Breast epithelium (tissue), 4 donors: Measurements from ENCODE around the gene CLEC9A. TPM values are rescaled to one million over a fixed set of nuclear protein-coding genes. Genes with fewer than 3 reads are reported as not detected.

Experiments
- DNase-seq, 2 donors: peaks; one replicate each; pipeline ENCODE4 v3.0.0-alpha.2; 2019; ENCODE audit warnings: low spot score in 2 of 2
- H3K27ac ChIP-seq, 2 donors: fragments of 200-600 bp; sonication (generic) in 1 of 2; one replicate each; pipeline ENCODE4 v1.5.1; 2016 to 2019; ENCODE audit warnings: mild to moderate bottlenecking in 1 of 2
- H3K27me3 ChIP-seq, 2 donors: fragments of 200-600 bp; sonication (generic) in 1 of 2; one replicate each; pipeline versions ENCODE4 v1.5.1 to v1.6.0; 2017 to 2019; ENCODE audit warnings: control low read depth in 1 of 2, mild to moderate bottlenecking in 1 of 2
- H3K36me3 ChIP-seq: fragments of 200-600 bp; one replicate; pipeline ENCODE4 v1.5.1; 2019
- H3K4me1 ChIP-seq, 2 donors: fragments of 200-600 bp; sonication (generic); one replicate each; pipeline ENCODE4 v1.5.1; 2016 to 2019; ENCODE audit warnings: control low read depth in 1 of 2
- H3K4me3 ChIP-seq, 3 donors: fragments of 200-600 bp; sonication (generic); 1 replicate in 2 of 3; 2 replicates in 1 of 3; pipeline ENCODE4 v1.5.1; 2016 to 2019; ENCODE audit warnings: mild to moderate bottlenecking in 3 of 3, moderate library complexity in 2 of 3
- H3K9me3 ChIP-seq, 2 donors: fragments of 200-600 bp; sonication (generic) in 1 of 2; one replicate each; pipeline ENCODE4 v1.5.1; 2016 to 2019; ENCODE audit warnings: control low read depth in 1 of 2
- POLR2A ChIP-seq: fragments of 450-650 bp; IDR thresholded peaks from one replicate; pipeline ENCODE4 v1.6.1; 2016; ENCODE audit warnings: antibody characterized with exemption, mild to moderate bottlenecking, moderate library complexity
- POLR2AphosphoS5 ChIP-seq, 3 donors: sonication (generic); formaldehyde crosslinking; IDR thresholded peaks; one replicate each; pipeline ENCODE4 v1.6.1; 2017; ENCODE audit warnings: antibody characterized with exemption in 3 of 3
- intact Hi-C: fragments of 100-400 bp; cut with DNase I; formaldehyde crosslinking; loops from one replicate; pipeline ENCODE4 v1.15.1; 2023; ENCODE audit warnings: low total_unique reads
- total RNA-seq, 3 donors: library from RNA; depleted of rRNA; stranded (reverse); fragments of >200 nt; gene quantifications; one replicate each; pipeline ENCODE4 v1.1.0, GENCODE V29; 2016
- TF ChIP-seq, protein P1 (sequence below), 3 donors: fragments of 450-650 bp; IDR thresholded peaks; one replicate each; pipeline ENCODE4 v1.5.1; 2016 to 2017; ENCODE audit warnings: antibody characterized with exemption in 3 of 3, mild to moderate bottlenecking in 3 of 3, moderate library complexity in 3 of 3

Gene CLEC9A
- total RNA-seq, 3 donors from 2014 or later, result not detected

DNA sequence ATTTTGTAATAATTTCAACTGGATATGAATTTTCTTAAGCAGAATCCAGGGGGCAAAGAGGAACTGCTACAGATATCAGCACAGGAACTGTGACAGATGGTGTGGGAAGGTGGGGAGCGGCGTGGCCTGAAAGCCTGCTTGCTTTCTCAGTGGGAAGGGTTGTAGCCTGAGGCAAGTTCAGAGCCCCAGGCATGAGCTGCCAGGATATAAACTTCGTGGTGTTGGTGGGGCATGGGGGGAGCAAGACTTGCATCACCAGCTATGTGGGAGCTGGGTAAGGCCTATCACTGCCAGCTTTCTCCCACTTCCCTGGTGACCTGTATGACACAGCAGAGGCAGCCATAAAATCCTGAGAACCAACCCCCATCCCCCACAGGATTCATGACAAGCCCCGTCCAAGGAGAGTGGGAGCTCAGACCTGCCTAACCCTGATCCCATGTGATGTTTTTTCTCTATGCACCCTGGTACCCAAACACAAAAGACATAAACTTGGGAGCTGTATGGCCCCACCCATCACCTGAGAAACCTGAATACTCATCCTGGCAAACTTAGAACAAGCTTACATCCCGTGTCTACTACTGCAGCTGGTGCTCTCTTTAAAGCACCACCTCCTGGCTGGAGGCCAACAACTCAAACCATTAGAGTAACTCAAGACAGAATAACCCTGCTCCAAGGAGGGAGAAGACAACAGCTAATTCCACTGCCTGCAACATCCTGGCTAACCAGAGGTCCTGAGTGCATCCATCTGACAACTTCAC is 51.8 kb downstream of the CLEC9A start:
- Histone ChIP-seq H3K4me1 (no peaks in the 10 kb centered on the region), H3K4me3 (no peak overlapping the region), H3K36me3 (no peaks in the 10 kb centered on the region), H3K27me3 (no peaks in the 10 kb centered on the region), H3K27ac (no peak overlapping the region), H3K9me3 (no peaks in the 10 kb centered on the region)
- intact Hi-C loops, result no loop called here
- TF ChIP-seq POLR2AphosphoS5 (IDR thresholded peaks at IDR 0.05) (no peak), POLR2A (no peak)
- TF ChIP-seq, protein P1, sequence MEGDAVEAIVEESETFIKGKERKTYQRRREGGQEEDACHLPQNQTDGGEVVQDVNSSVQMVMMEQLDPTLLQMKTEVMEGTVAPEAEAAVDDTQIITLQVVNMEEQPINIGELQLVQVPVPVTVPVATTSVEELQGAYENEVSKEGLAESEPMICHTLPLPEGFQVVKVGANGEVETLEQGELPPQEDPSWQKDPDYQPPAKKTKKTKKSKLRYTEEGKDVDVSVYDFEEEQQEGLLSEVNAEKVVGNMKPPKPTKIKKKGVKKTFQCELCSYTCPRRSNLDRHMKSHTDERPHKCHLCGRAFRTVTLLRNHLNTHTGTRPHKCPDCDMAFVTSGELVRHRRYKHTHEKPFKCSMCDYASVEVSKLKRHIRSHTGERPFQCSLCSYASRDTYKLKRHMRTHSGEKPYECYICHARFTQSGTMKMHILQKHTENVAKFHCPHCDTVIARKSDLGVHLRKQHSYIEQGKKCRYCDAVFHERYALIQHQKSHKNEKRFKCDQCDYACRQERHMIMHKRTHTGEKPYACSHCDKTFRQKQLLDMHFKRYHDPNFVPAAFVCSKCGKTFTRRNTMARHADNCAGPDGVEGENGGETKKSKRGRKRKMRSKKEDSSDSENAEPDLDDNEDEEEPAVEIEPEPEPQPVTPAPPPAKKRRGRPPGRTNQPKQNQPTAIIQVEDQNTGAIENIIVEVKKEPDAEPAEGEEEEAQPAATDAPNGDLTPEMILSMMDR (IDR thresholded peaks at IDR 0.05), result no peak
- DNase-seq, result no peak

DNA sequence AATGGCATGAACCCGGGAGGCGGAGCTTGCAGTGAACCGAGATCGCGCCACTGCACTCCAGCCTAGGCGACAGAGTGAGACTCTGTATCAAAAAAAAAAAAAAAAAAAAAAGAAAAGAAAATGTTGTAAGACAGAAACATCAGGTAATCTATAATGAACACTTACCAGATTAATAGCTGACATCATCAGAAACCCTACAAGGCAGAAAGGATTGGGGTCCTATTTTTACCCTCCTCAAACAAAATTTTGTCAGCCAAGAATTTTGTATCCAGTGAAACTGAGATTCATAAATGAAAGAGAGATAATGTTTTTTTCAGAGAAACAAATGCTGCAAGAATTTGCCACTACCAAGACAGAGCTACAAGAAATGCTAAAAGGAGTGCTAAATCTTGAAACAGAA is 54.3 kb downstream of the CLEC9A start:
- Histone ChIP-seq H3K27me3 (no peaks in the 10 kb centered on the region), H3K4me3 (no peak overlapping the region), H3K36me3 (no peaks in the 10 kb centered on the region), H3K9me3 (no peaks in the 10 kb centered on the region), H3K4me1 (no peaks in the 10 kb centered on the region), H3K27ac (no peak overlapping the region)
- intact Hi-C loops, result no loop called here
- TF ChIP-seq POLR2AphosphoS5 (IDR thresholded peaks at IDR 0.05) (no peak), POLR2A (no peak)
- TF ChIP-seq, protein P1 (IDR thresholded peaks at IDR 0.05), result no peak
- DNase-seq, result no peak

DNA sequence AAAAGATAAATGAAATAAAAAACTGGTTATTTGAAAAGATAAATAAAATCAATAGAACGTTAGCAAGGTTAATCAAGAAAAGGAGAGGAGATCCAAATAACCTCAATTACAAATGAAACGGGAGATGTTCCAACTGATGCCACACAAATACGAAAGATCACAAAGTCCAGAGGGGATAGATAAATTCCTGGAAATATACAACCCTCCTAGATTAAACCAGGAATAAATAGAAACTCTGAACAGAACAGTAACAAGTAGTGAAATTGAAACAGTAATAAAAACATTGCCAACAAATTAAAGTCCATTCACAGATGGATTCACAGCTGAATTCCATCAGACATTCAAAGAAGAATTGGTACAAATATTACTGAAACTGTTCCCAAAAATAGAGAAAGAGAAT is 55.9 kb downstream of the CLEC9A start:
- TF ChIP-seq POLR2A, result no peak
- no peak for TF ChIP-seq POLR2AphosphoS5 (IDR thresholded peaks at IDR 0.05)
- TF ChIP-seq, protein P1 (IDR thresholded peaks at IDR 0.05), result no peak
- intact Hi-C loops, result no loop called here
- Histone ChIP-seq H3K36me3 (no peaks in the 10 kb centered on the region), H3K4me3 (no peak overlapping the region), H3K4me1 (no peaks in the 10 kb centered on the region), H3K27me3 (no peaks in the 10 kb centered on the region), H3K9me3 (no peaks in the 10 kb centered on the region), H3K27ac (no peak overlapping the region)
- no peak for DNase-seq

DNA sequence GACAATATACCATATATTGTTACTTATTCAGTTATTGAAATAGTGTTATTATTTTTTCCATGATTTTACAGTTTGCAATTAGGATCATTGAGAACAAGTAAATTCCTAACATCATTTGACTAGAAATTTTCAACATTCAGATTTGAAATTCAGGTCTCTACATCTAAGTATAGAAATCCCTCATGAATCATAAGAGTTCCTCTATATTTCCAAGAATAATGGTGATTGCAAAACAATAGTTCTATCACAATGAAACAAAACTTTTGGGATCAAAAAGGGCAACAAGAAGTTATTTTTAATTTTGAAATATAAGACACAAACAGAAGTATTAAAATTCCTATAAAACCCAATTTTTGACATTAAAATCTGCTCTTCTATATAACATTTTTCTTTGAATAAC is 57.5 kb downstream of the CLEC9A start:
- DNase-seq, result no peak
- no peak overlapping the region for H3K27ac ChIP-seq
- intact Hi-C loops, result no loop called here
- no peaks in the 10 kb centered on the region for H3K4me1 ChIP-seq
- no peak for TF ChIP-seq POLR2A
- TF ChIP-seq, protein P1 (IDR thresholded peaks at IDR 0.05), result no peak
- TF ChIP-seq POLR2AphosphoS5 (IDR thresholded peaks at IDR 0.05), result no peak
- H3K27me3 ChIP-seq, result no peaks in the 10 kb centered on the region
- no peaks in the 10 kb centered on the region for H3K36me3 ChIP-seq
- H3K4me3 ChIP-seq, result no peak overlapping the region
- no peaks in the 10 kb centered on the region for H3K9me3 ChIP-seq

DNA sequence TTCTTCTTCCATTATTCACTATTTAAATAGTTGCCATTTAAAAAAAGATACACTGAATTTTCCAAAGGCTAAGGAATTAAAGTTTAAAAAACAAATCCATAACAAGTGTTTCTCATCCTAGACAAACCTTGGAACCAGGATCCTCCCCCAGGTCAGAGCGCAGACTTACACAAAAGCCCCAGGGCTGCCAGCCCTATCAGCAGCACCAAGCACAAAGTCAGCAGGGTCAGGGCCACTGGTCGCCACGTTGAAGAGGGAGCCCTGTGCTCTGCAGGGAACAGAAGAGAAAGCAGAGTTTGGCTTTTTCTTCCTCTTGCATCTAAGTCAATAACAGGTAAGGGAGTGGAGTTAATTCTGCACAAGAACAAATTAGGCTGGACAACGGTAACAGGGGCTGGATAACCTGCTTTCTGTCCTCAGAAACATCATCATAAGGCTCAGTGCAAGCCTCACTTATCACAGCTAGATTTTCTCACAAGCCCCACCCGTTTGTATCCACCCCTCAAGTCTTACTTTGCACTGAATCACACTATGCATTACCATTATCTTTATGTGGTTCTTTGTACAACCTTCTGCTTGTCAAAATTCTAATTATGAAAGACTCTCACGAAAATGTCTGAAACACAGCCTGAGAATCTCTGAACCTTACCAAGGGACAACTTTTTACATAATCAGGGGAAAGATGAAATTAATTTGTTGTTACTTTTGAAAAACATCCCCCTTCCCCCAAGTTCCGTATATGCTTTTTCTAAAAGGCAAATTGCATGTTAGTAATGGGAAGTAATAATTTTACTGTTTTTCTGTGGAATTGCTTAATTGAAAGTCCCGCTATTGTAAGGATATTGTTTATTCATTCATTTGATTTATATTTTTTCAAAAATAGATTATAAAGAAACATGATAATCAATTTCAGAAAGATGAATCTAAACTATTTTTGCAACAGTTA is 58.7 kb downstream of the CLEC9A start:
- no peak overlapping the region for H3K4me3 ChIP-seq
- H3K27me3 ChIP-seq, result no peaks in the 10 kb centered on the region
- DNase-seq, result no peak
- no peak overlapping the region for H3K27ac ChIP-seq
- intact Hi-C loops, result no loop called here
- H3K4me1 ChIP-seq, result no peaks in the 10 kb centered on the region
- TF ChIP-seq POLR2A (no peak), POLR2AphosphoS5 (IDR thresholded peaks at IDR 0.05) (no peak)
- TF ChIP-seq, protein P1 (IDR thresholded peaks at IDR 0.05), result no peak
- H3K9me3 ChIP-seq, result no peaks in the 10 kb centered on the region
- no peaks in the 10 kb centered on the region for H3K36me3 ChIP-seq
